ENCODE results near the gene SLBP.

GRCh38 chr4:1722551-1723118, 10.5 kb upstream of the SLBP start:
- TF ChIP-seq CTCF (IDR thresholded peaks at IDR 0.05; ENCODE audit: control extremely low read depth in 1 of 3, insufficient read depth in 1 of 3, low read depth in 1 of 3, low read length in 3 of 3) (no peak), EP300 (IDR thresholded peaks at IDR 0.05; ENCODE audit: borderline replicate concordance in 1 of 2, low read depth in 2 of 2, low read length in 2 of 2) (no peak), POLR2A (IDR thresholded peaks at IDR 0.05; ENCODE audit: control extremely low read depth in 1 of 2, low read depth in 2 of 2, low read length in 2 of 2) (no peak), KDM1A (IDR thresholded peaks at IDR 0.05; ENCODE audit: borderline replicate concordance, low read length) (no peak), TBP (IDR thresholded peaks at IDR 0.05; ENCODE audit: low read depth, low read length) (no peak), JUND (IDR thresholded peaks at IDR 0.05; ENCODE audit: low read length) (no peak), ATF3 (IDR thresholded peaks at IDR 0.05; ENCODE audit: insufficient read depth, low read depth, low read length) (no peak), POLR2AphosphoS5 (IDR thresholded peaks at IDR 0.05; ENCODE audit: low read depth, low read length) (no peak), CREB1 (IDR thresholded peaks at IDR 0.05) (no peak), GABPA (IDR thresholded peaks at IDR 0.05; ENCODE audit: borderline replicate concordance, insufficient read depth, low read length) (no peak), TEAD4 (IDR thresholded peaks at IDR 0.05; ENCODE audit: low read depth, low read length) (no peak), CEBPB (IDR thresholded peaks at IDR 0.05; ENCODE audit: low read depth, low read length) (no peak), CHD2 (IDR thresholded peaks at IDR 0.05; ENCODE audit: low read length) (no peak), YY1 (IDR thresholded peaks at IDR 0.05; ENCODE audit: low read depth, low read length) (no peak)

Measured in H1 (cell line).